Endothelial cell of umbilical vein (primary cell): ENCODE measurements around the gene HES2. TPM values are rescaled to one million over a fixed set of nuclear protein-coding genes. Genes with fewer than 3 reads are reported as not detected.

Experiments used
- BruUV-seq: library from RNA; stranded (reverse); fragments of 400-500 nt; replicated peaks from 2 replicates; lab custom pipeline; 2021; lab: Mats Ljungman, UMichigan
- CTCF ChIA-PET: fragments of 300-600, 350-600 bp; sonication (Branson Sonifier 250); formaldehyde crosslinking; loops from one replicate; lab custom pipeline; 2021; ENCODE audit warnings: antibody characterized with exemption, inconsistent platforms; lab: Charles Lee
- POLR2A ChIA-PET: fragments of 300-600, 350-600 bp; sonication (Branson Sonifier 250); formaldehyde crosslinking; loops from one replicate; lab custom pipeline; 2021; ENCODE audit warnings: antibody characterized with exemption, inconsistent platforms; lab: Charles Lee
- DNase-seq: peaks from one replicate; pipeline ENCODE4 v3.0.0-alpha.2; 2011; ENCODE audit warnings: low read depth, low spot score
- FAIRE-seq: peaks from 2 replicates; lab custom pipeline; 2011; peaks lifted over from hg19 to GRCh38; lab: Jason Lieb, UNC
- H2AFZ ChIP-seq: 2 replicates; pipeline ENCODE4 v1.6.0; 2012; ENCODE audit warnings: low read depth, low read length, control low read depth, inconsistent platforms
- H3K27ac ChIP-seq: 2 replicates; pipeline ENCODE4 v1.5.1; 2011; ENCODE audit warnings: low read depth, mild to moderate bottlenecking, control low read depth, low read length, moderate library complexity; ENCODE audit not compliant: insufficient read depth
- H3K27me3 ChIP-seq, 2 experiments: 2 replicates each; pipeline versions ENCODE4 v1.6.0 to v1.6.1; 2011; ENCODE audit warnings: low read length in 2 of 2, mixed read lengths in 1 of 2; ENCODE audit not compliant: control insufficient read depth in 2 of 2, insufficient read depth in 2 of 2
- H3K36me3 ChIP-seq, 2 experiments: 2 replicates in 1 of 2; 3 replicates in 1 of 2; pipeline ENCODE4 v1.5.1; 2011; ENCODE audit warnings: low read length in 2 of 2, mild to moderate bottlenecking in 1 of 2, moderate library complexity in 1 of 2; ENCODE audit not compliant: control insufficient read depth in 2 of 2, insufficient read depth in 2 of 2; ENCODE audit errors: extremely low read depth in 1 of 2
- H3K4me1 ChIP-seq: 3 replicates; pipeline ENCODE4 v1.5.1; 2011; ENCODE audit warnings: mild to moderate bottlenecking, low read length; ENCODE audit not compliant: control insufficient read depth, insufficient read depth; ENCODE audit errors: extremely low read depth
- H3K4me2 ChIP-seq: 2 replicates; pipeline ENCODE4 v1.6.1; 2011; ENCODE audit warnings: low read length, control low read depth, mixed read lengths; ENCODE audit not compliant: insufficient read depth
- H3K4me3 ChIP-seq, 3 experiments: fragments of 200-600 bp in 1 of 3; sonication (generic), shearing (Covaris generic) in 1 of 3; replicated peaks in 1 of 3; 2 replicates each; pipeline ENCODE4 v1.5.1; 2011 to 2016; ENCODE audit warnings: control low read depth in 3 of 3, low read length in 3 of 3, mild to moderate bottlenecking in 2 of 3, inconsistent platforms in 1 of 3, low read depth in 1 of 3, moderate library complexity in 1 of 3; ENCODE audit not compliant: insufficient read depth in 1 of 3
- H3K79me2 ChIP-seq: 2 replicates; pipeline ENCODE4 v1.6.0; 2012; ENCODE audit warnings: low read length, inconsistent platforms; ENCODE audit not compliant: control insufficient read depth, insufficient read depth
- H3K9ac ChIP-seq: replicated peaks from 2 replicates; pipeline ENCODE3; 2011; ENCODE audit warnings: low read length, control low read depth; ENCODE audit not compliant: insufficient read depth; ENCODE audit errors: extremely low read depth
- H3K9me1 ChIP-seq: replicated peaks from 3 replicates; pipeline ENCODE4 v1.6.0; 2011; ENCODE audit warnings: mild to moderate bottlenecking, low read length; ENCODE audit not compliant: control insufficient read depth, insufficient read depth; ENCODE audit errors: extremely low read depth
- H3K9me3 ChIP-seq: replicated peaks from 2 replicates; pipeline ENCODE4 v1.5.1; 2012; ENCODE audit warnings: low read length, inconsistent platforms; ENCODE audit not compliant: control insufficient read depth, insufficient read depth
- H4K20me1 ChIP-seq: replicated peaks from 2 replicates; pipeline ENCODE3; 2011; ENCODE audit warnings: mild to moderate bottlenecking, low read length; ENCODE audit not compliant: control insufficient read depth, insufficient read depth; ENCODE audit errors: extremely low read depth
- CTCF ChIP-seq, 2 donors: IDR thresholded peaks; 1 replicate in 1 of 2; 2 replicates in 1 of 2; pipeline ENCODE4 v1.5.1; 2011; ENCODE audit warnings: low read length in 2 of 2, mild to moderate bottlenecking in 2 of 2, moderate library complexity in 2 of 2, control low read depth in 1 of 2, inconsistent platforms in 1 of 2, low read depth in 1 of 2; ENCODE audit not compliant: insufficient read depth in 1 of 2; ENCODE audit errors: extremely low read depth in 1 of 2
- EZH2 ChIP-seq: IDR thresholded peaks from 2 replicates; pipeline ENCODE4 v1.6.1; 2012; ENCODE audit warnings: borderline replicate concordance, low read depth, mild to moderate bottlenecking, moderate library complexity, low read length, inconsistent platforms; ENCODE audit not compliant: severe bottlenecking
- FOS ChIP-seq: IDR thresholded peaks from 2 replicates; pipeline ENCODE4 v1.6.1; 2011; ENCODE audit warnings: mild to moderate bottlenecking, low read length, moderate library complexity, borderline replicate concordance; ENCODE audit not compliant: insufficient read depth
- GATA2 ChIP-seq: IDR thresholded peaks from 2 replicates; pipeline ENCODE4 v1.7.0; 2011; ENCODE audit warnings: low read depth, mild to moderate bottlenecking, moderate library complexity, mixed read lengths, low read length; ENCODE audit not compliant: insufficient read length, insufficient read depth
- JUN ChIP-seq: IDR thresholded peaks from 2 replicates; pipeline ENCODE4 v1.6.1; 2011; ENCODE audit warnings: borderline replicate concordance, low read depth; ENCODE audit not compliant: insufficient read length, insufficient read depth
- MYC ChIP-seq: IDR thresholded peaks from one replicate; pipeline ENCODE4 v1.6.1; 2011; ENCODE audit warnings: mild to moderate bottlenecking, low read depth, low read length
- POLR2A ChIP-seq: IDR thresholded peaks from 2 replicates; pipeline ENCODE4 v1.6.1; 2012; ENCODE audit warnings: low read depth, mild to moderate bottlenecking, control low read depth, low read length
- POLR2AphosphoS5 ChIP-seq: IDR thresholded peaks from 2 replicates; pipeline ENCODE4 v1.6.1; 2012; ENCODE audit warnings: low read depth, mild to moderate bottlenecking, control low read depth, low read length, moderate library complexity; ENCODE audit not compliant: insufficient read depth
- dilution Hi-C: fragments of 300-500 bp; cut with MboI; formaldehyde crosslinking; loops from one replicate; pipeline ENCODE4 v1.15.0; 2019; ENCODE audit warnings: low sequenced_read_pairs; ENCODE audit not compliant: extremely low pct_ligation_motif_present
- intact Hi-C: fragments of 100-400 bp; cut with micrococcal nuclease; formaldehyde crosslinking; loops from one replicate; pipeline ENCODE4 v1.10.0; 2022
- polyA plus RNA-seq, 4 experiments: library from polyadenylated mRNA; depleted of rRNA in 3 of 4; stranded (reverse) in 3 of 4; unstranded in 1 of 4; fragments of >200 nt; gene quantifications; 2 replicates each; pipeline versions ENCODE4 v1.2.1 to v1.2.3, GENCODE V29; 2011 to 2012; ENCODE audit warnings: missing spikeins in 1 of 4
- total RNA-seq: library from RNA; stranded (reverse); gene quantifications from 2 replicates; pipeline ENCODE4 v1.2.3, GENCODE V29; 2021
- TF ChIP-seq, protein P1 (sequence below): IDR thresholded peaks from 2 replicates; pipeline ENCODE4 v1.6.1; 2011; ENCODE audit not compliant: insufficient read depth, insufficient read length

The HES2 gene
- total and polyA plus RNA-seq, 2 donors (not counting 3 experiments of a cell fraction or from before 2014, with no cell fraction given) = 3.6 to 9.4 TPM

DNA sequence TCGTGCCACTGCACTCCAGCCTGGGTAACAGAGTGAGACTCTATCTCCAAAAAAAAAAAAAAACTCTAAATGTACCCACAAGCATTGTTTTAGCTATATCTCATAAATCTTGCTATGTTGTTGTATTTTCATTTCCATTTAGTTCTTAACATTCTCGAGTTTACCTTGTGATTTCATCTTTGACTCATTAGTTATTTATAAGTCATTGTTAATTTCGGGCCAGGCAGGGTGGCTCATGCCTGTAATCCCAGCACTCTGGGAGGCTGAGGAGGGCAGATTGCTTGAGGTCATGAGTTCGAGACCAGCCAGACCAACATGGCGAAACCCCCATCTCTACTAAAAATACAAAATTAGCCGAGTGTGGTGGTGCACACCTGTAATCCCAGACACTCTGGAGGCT lies 11.7 kb downstream of the HES2 start:
- Histone ChIP-seq H3K9ac (no peak overlapping the region), H3K4me3 (no peak overlapping the region), H2AFZ (no peak overlapping the region), H3K4me1 (peaks cover 4% of the 10 kb centered on the region), H3K27me3 (no peaks in the 10 kb centered on the region), H3K36me3 (no peaks in the 10 kb centered on the region), H3K9me1 (no peaks in the 10 kb centered on the region), H3K4me2 (no peak overlapping the region), H4K20me1 (no peaks in the 10 kb centered on the region), H3K79me2 (no peaks in the 10 kb centered on the region), H3K27ac (no peak overlapping the region), H3K9me3 (no peaks in the 10 kb centered on the region)
- dilution Hi-C loops (no loop called here), intact Hi-C loops (no loop called here)
- FAIRE-seq (no peak), DNase-seq (no peak)
- BruUV-seq = no TSS peak
- POLR2A ChIA-PET = no interaction called here
- CTCF ChIA-PET = interaction anchor here (1.1 to 20.3 kb wide), 5 partner anchors 9 to 60 kb away, joined by 3 to 237 read pairs (median 21); no protein-coding TSS in a partner anchor
- TF ChIP-seq FOS (no peak), GATA2 (no peak), MYC (no peak), POLR2A (no peak), POLR2AphosphoS5 (no peak)
- TF ChIP-seq, protein P1, sequence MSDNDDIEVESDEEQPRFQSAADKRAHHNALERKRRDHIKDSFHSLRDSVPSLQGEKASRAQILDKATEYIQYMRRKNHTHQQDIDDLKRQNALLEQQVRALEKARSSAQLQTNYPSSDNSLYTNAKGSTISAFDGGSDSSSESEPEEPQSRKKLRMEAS = no peak

DNA sequence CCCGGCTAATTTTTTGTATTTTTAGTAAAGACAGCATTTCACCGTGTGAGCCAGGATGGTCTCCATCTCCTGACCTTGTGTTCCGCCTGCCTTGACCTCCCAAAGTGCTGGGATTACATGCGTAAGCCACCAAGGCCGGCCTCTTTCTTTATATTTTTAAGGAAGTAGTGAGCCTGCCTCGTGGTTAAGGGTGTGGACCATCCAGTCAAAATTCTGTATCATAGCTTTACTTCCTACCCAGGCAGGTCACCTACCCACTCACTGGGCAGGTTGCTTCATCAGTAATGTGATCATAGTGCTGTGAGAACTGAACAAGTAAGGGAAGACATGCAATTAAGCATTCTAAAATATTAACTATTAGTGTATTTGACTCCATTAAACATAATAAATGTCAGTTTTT lies 18.0 kb downstream of the HES2 start:
- no TSS peak for BruUV-seq
- Histone ChIP-seq H3K4me3 (no peak overlapping the region), H3K4me2 (no peak overlapping the region), H3K4me1 (no peaks in the 10 kb centered on the region), H4K20me1 (no peaks in the 10 kb centered on the region), H3K27me3 (no peaks in the 10 kb centered on the region), H3K9ac (no peak overlapping the region), H3K79me2 (no peaks in the 10 kb centered on the region), H3K27ac (no peak overlapping the region), H2AFZ (no peak overlapping the region), H3K9me1 (no peaks in the 10 kb centered on the region), H3K9me3 (no peaks in the 10 kb centered on the region), H3K36me3 (no peaks in the 10 kb centered on the region)
- ChIA-PET POLR2A (interaction anchor here (0.5 kb wide), 1 partner anchor 210 kb away, joined by 7 read pairs; no protein-coding TSS in a partner anchor), CTCF (interaction anchor here (0.6 to 20.3 kb wide), 8 partner anchors 15 to 156 kb away, joined by 3 to 237 read pairs (median 6); partner anchors contain the start of gene HES2)
- DNase-seq (no peak), FAIRE-seq (no peak)
- dilution Hi-C loops = no loop called here
- TF ChIP-seq CTCF (IDR thresholded peaks at IDR 0.05; ENCODE audit: extremely low read depth in 1 of 2, insufficient read depth in 1 of 2, low read depth in 1 of 2, low read length in 2 of 2) (no peak), JUN (no peak), FOS (no peak), POLR2AphosphoS5 (no peak), MYC (no peak), EZH2 (no peak), GATA2 (no peak), POLR2A (no peak)
- TF ChIP-seq, protein P1 = no peak
- intact Hi-C loops = no loop called here
